GM23248 (cell line): Measurements from ENCODE around the gene CCZ1. TPM values are rescaled to one million over a fixed set of nuclear protein-coding genes. Genes with fewer than 3 reads are reported as not detected.
"Not testable (repeated sequence)": the region's sequence is repeated elsewhere in the genome, so short reads cannot be mapped to it uniquely, and the experiment has no call there.

Experiments
- DNase-seq: peaks from one replicate; pipeline ENCODE4 v3.0.0-alpha.2; 2015
- H2AFZ ChIP-seq: fragments of 200-600 bp; sonication (generic); 2 replicates; pipeline ENCODE4 v1.6.1; 2016; ENCODE audit warnings: antibody characterized with exemption
- H3F3A ChIP-seq: fragments of 200-600 bp; sonication (generic); 2 replicates; pipeline ENCODE4 v1.6.1; 2016; ENCODE audit warnings: mild to moderate bottlenecking, antibody characterized with exemption, mixed run types; ENCODE audit not compliant: insufficient read depth
- H3K27ac ChIP-seq: fragments of 200-600 bp; sonication (generic); 2 replicates; pipeline ENCODE4 v1.5.1; 2016; ENCODE audit warnings: mild to moderate bottlenecking
- H3K27me3 ChIP-seq: fragments of 200-600 bp; sonication (generic); replicated peaks from 2 replicates; pipeline ENCODE4 v1.6.1; 2016; ENCODE audit warnings: mild to moderate bottlenecking; ENCODE audit not compliant: insufficient read depth
- H3K36me3 ChIP-seq: fragments of 200-600 bp; sonication (generic); 2 replicates; pipeline ENCODE4 v1.6.1; 2016; ENCODE audit warnings: low read depth, mild to moderate bottlenecking
- H3K4me1 ChIP-seq: fragments of 200-600 bp; sonication (generic); 2 replicates; pipeline ENCODE4 v1.6.1; 2016; ENCODE audit warnings: mild to moderate bottlenecking; ENCODE audit not compliant: insufficient read depth
- H3K4me2 ChIP-seq: fragments of 200-600 bp; sonication (generic); one replicate; pipeline ENCODE4 v1.6.1; 2016; ENCODE audit warnings: mild to moderate bottlenecking; ENCODE audit not compliant: unreplicated experiment
- H3K4me3 ChIP-seq: fragments of 200-600 bp; sonication (generic); 2 replicates; pipeline ENCODE4 v1.5.1; 2016; ENCODE audit warnings: mild to moderate bottlenecking
- H3K79me2 ChIP-seq: fragments of 200-600 bp; sonication (generic); 2 replicates; pipeline ENCODE4 v1.6.1; 2016; ENCODE audit warnings: mild to moderate bottlenecking; ENCODE audit not compliant: insufficient read depth
- H3K9ac ChIP-seq: fragments of 200-600 bp; sonication (generic); 2 replicates; pipeline ENCODE4 v1.6.1; 2016; ENCODE audit warnings: mild to moderate bottlenecking
- H3K9me2 ChIP-seq: fragments of 200-600 bp; sonication (generic); 2 replicates; pipeline ENCODE4 v1.6.1; 2016; ENCODE audit warnings: mixed run types, mild to moderate bottlenecking, moderate library complexity; ENCODE audit not compliant: insufficient read depth
- H3K9me3 ChIP-seq: fragments of 200-600 bp; sonication (generic); one replicate; pipeline ENCODE4 v1.6.1; 2017; ENCODE audit warnings: low read depth
- H4K20me1 ChIP-seq: fragments of 200-600 bp; sonication (generic); 2 replicates; pipeline ENCODE4 v1.6.0; 2016; ENCODE audit not compliant: insufficient read depth
- EZH2 ChIP-seq: fragments of 200-600 bp; sonication (generic); IDR thresholded peaks from 2 replicates; pipeline ENCODE4 v1.6.1; 2018; ENCODE audit warnings: antibody characterized with exemption, mild to moderate bottlenecking; ENCODE audit not compliant: insufficient read depth, poor library complexity, severe bottlenecking
- EZH2phosphoT487 ChIP-seq: fragments of 200-600 bp; sonication (generic); IDR thresholded peaks from 2 replicates; pipeline ENCODE4 v1.6.1; 2018; ENCODE audit warnings: antibody characterized with exemption, moderate library complexity, mild to moderate bottlenecking, low read depth; ENCODE audit not compliant: insufficient read depth
- WGBS, 2 experiments: methylation state at CpG; one replicate each; pipeline ENCODE4 v1.1.6; 2015 to 2017; ENCODE audit warnings: low lambda C conversion rate in 2 of 2, low coverage in 1 of 2; ENCODE audit errors: missing lambda C conversion rate in 2 of 2; 5-methylcytosine and 5-hydroxymethylcytosine counted together
- in situ Hi-C: fragments of 300-500 bp; cut with MboI; formaldehyde crosslinking; loops from 2 replicates; pipeline ENCODE4 v1.15.0; 2020
- polyA plus RNA-seq: library from polyadenylated mRNA; unstranded; fragments of >200 nt; fragmentation: Nextera tagmentation; extraction: Ambion mirVana; gene quantifications from 2 replicates; pipeline ENCODE4 v1.2.1, GENCODE V29; 2016
- total RNA-seq: library from RNA; depleted of rRNA; stranded (reverse); fragments of >200 nt; shearing (Covaris generic); gene quantifications from 2 replicates; pipeline ENCODE4 v1.2.3, GENCODE V29; 2014; rRNA removed

The CCZ1 gene
- total RNA-seq = 82.1 and 97.0 TPM in 2 replicates
- 115 and 116 TPM in 2 replicates for polyA plus RNA-seq

DNA sequence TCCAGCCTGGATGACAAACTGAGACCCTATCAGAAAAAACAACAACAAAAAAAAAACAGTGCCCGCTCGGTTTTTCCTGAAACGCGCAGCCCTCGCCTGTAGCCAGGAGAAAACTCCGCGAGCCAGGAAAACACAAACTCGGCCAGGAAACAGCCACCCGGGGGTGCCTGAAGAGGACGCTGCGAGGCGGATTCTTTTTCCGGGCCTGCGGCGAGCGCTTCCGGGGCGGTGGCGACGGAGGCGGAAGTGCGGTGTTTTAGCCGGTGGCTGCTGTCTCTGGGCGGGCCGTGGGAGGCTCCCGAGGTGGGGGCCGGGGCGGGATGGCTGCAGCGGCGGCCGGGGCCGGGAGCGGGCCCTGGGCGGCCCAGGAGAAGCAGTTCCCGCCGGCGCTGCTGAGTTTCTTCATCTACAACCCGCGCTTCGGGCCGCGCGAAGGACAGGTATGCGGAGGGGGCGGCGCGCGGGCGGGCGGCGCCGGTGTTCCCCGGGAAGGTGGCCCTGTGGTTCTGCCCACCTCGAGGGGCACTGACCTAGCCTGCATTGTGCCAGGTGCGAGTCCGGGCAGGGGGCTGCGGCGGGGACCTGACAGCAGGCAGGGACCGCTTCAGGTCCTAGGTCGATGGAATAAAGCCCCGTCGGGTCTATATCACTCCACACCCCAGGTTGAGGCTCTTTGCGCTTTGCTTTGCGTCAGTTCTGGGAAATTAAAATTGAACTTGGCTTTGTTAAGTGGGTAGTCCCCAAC is at the start of gene CCZ1:
Gene CCZ1 (plus strand): TSS at position 254 of the 745 bp plus-strand sequence. CDS start 67 bp downstream, at position 321.
- Histone ChIP-seq H3K4me2 (peak within 1 kb of the TSS; percentile 53), H2AFZ (peak within 1 kb of the TSS; percentile 78), H3K79me2 (peaks cover 12% of the 10 kb centered on the region), H3K9ac (peak within 1 kb of the TSS; percentile 75), H3K27ac (peak within 1 kb of the TSS; percentile 30; the same call in 1 of the 2 replicates), H3K4me3 (peak within 1 kb of the TSS; percentile 68)
- H3K9me3 ChIP-seq, H3K4me1 ChIP-seq, H3K9me2 ChIP-seq, H3K36me3 ChIP-seq, in situ Hi-C loops, H3F3A ChIP-seq, H4K20me1 ChIP-seq, H3K27me3 ChIP-seq: not testable (repeated sequence)
- peak; percentile 73 for DNase-seq
- 0 to 1% methylated on average over 16 to 21 of the region's 64 CpGs for WGBS, 2 experiments

DNA sequence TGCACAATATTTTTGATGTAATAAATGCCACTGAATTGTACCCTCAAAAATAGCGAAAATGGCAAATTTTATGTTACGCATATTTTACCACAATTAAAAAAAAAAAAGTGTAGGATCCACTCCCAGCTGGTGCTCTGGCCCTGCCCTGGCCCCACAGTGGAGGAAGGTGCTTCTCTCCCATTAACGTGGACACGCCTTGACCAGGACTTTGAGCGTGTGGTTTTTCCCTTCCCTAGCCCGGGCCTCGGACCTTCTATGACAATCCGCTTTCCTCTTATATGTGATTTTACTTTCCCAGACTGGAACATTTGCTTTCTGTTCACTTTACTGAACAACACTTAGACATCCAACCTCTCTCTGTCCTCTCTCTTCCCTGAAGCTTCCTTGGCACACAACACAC is 47.6 kb upstream of the CCZ1 start:
- Histone ChIP-seq H3K27me3 (no peaks in the 10 kb centered on the region), H3K9me2 (no peaks in the 10 kb centered on the region), H3K9ac (no peak overlapping the region), H3K27ac (no peak overlapping the region), H3K36me3 (no peaks in the 10 kb centered on the region), H3K9me3 (no peaks in the 10 kb centered on the region), H4K20me1 (no peaks in the 10 kb centered on the region), H3K4me3 (no peak overlapping the region), H3K4me2 (no peak overlapping the region), H2AFZ (no peak overlapping the region), H3F3A (no peaks in the 10 kb centered on the region), H3K79me2 (no peaks in the 10 kb centered on the region), H3K4me1 (no peaks in the 10 kb centered on the region)
- DNase-seq = no peak
- in situ Hi-C loops = loop anchor here (10.0 to 25.0 kb wide), 2 partner anchors 161 to 664 kb away; partner anchors contain the start of genes AIMP2 and PMS2
- WGBS, 2 experiments = 82 to 88% methylated on average over 8 of the region's 8 CpGs
- TF ChIP-seq EZH2phosphoT487 (no peak), EZH2 (no peak)

DNA sequence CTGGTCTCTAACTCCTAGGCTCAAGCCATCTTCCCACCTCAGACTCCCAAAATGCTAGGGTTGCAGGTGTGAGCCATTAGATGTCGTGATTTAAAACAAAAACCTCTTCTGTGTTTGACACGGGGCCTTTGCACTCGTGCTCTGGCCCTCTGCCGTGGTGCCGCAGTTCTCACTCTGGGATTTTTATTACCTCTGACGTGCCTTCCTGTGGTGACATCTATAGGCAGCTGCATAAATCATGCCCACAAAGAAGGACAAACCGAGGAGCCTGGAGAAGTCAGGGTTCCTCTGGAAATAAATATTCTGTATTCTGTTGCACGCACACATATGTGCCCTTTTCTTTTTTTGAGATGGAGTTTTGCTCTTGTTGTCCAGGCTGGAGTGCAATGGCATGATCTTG is 43.8 kb upstream of the CCZ1 start:
- no peaks in the 10 kb centered on the region for H3K4me1 ChIP-seq
- H2AFZ ChIP-seq = no peak overlapping the region
- H3K9me3 ChIP-seq = no peaks in the 10 kb centered on the region
- no peak overlapping the region for H3K4me2 ChIP-seq
- H3F3A ChIP-seq = no peaks in the 10 kb centered on the region
- no peaks in the 10 kb centered on the region for H3K79me2 ChIP-seq
- H3K36me3 ChIP-seq = no peaks in the 10 kb centered on the region
- WGBS, 2 experiments = 53 to 65% methylated on average over 8 of the region's 8 CpGs
- no peak for DNase-seq
- H3K27ac ChIP-seq = no peak overlapping the region
- in situ Hi-C loops = loop anchor here (10.0 to 25.0 kb wide), 2 partner anchors 158 to 660 kb away; partner anchors contain the start of genes AIMP2 and PMS2
- no peak overlapping the region for H3K9ac ChIP-seq
- H4K20me1 ChIP-seq = no peaks in the 10 kb centered on the region
- H3K9me2 ChIP-seq = no peaks in the 10 kb centered on the region
- H3K4me3 ChIP-seq = no peak overlapping the region
- no peaks in the 10 kb centered on the region for H3K27me3 ChIP-seq
- TF ChIP-seq EZH2 = no peak
- no peak for TF ChIP-seq EZH2phosphoT487

- not testable (repeated sequence) for H3K79me2 ChIP-seq, H3K9me3 ChIP-seq, H3K27ac ChIP-seq, DNase-seq, H3F3A ChIP-seq, H3K9ac ChIP-seq, H3K4me3 ChIP-seq, H3K36me3 ChIP-seq, H3K27me3 ChIP-seq, H4K20me1 ChIP-seq, H3K4me2 ChIP-seq, H3K9me2 ChIP-seq, H3K4me1 ChIP-seq
- in situ Hi-C loops = loop anchor here (10.0 to 25.0 kb wide), 2 partner anchors 155 to 658 kb away; partner anchors contain the start of genes AIMP2 and PMS2
- WGBS, 2 experiments = 61 to 62% methylated on average over 13 of the region's 13 CpGs
- H2AFZ ChIP-seq = 0 out of 2 replicates have a peak overlapping the region, but pooled peaks have one; percentile 67
These were observed 41.4 kb upstream of the CCZ1 start for GRCh38 chr7:5857041-5857575.

DNA sequence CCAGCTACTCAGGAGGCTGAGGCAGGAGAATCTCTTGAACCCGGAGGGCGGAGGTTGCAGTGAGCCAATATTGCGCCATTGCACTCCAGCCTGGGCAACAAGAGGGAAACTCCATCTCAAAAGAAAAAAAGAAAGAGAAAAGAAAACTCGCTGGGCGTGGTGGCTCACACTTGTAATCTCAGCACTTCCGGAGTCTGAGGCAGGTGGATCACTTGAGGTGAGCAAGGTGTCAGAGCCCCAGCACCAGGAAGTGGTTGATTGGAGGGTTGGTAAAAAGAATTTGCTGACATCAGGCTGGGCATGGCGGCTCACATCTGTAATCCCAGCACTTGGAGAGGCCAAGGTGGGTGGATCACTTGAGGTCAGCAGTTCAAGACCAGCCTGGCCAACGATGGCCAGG is 40.0 kb upstream of the CCZ1 start:
- not testable (repeated sequence) for H3K79me2 ChIP-seq, H3K4me1 ChIP-seq, H3K9ac ChIP-seq, H3K4me2 ChIP-seq, DNase-seq, H4K20me1 ChIP-seq, H3K27me3 ChIP-seq, H3K9me2 ChIP-seq, H3K4me3 ChIP-seq, H3K36me3 ChIP-seq, H3K27ac ChIP-seq, H3K9me3 ChIP-seq, H2AFZ ChIP-seq, H3F3A ChIP-seq
- in situ Hi-C loops = loop anchor here (10.0 to 25.0 kb wide), 2 partner anchors 154 to 656 kb away; partner anchors contain the start of genes AIMP2 and PMS2
- 77% methylated on average over 8 of the region's 8 CpGs for WGBS, 2 experiments

- DNase-seq, H3K9me3 ChIP-seq, H3K36me3 ChIP-seq, H3K79me2 ChIP-seq, H2AFZ ChIP-seq, H3K9me2 ChIP-seq, H3K4me2 ChIP-seq, H3K27ac ChIP-seq, H4K20me1 ChIP-seq, H3K4me3 ChIP-seq, H3K4me1 ChIP-seq, H3K9ac ChIP-seq, H3F3A ChIP-seq: not testable (repeated sequence)
- 75% methylated on average over 5 of the region's 5 CpGs for WGBS, 2 experiments
- in situ Hi-C loops = loop anchor here (25.0 kb wide), 1 partner anchor 151 kb away; the partner anchor contains the start of genes AIMP2 and PMS2
- H3K27me3 ChIP-seq = peaks cover 18% of the 10 kb centered on the region; the same call in 1 of the 2 replicates
These were observed 37.3 kb upstream of the CCZ1 start for GRCh38 chr7:5861281-5861680.
